ENCODE data around the gene SMIM35.

DNA sequence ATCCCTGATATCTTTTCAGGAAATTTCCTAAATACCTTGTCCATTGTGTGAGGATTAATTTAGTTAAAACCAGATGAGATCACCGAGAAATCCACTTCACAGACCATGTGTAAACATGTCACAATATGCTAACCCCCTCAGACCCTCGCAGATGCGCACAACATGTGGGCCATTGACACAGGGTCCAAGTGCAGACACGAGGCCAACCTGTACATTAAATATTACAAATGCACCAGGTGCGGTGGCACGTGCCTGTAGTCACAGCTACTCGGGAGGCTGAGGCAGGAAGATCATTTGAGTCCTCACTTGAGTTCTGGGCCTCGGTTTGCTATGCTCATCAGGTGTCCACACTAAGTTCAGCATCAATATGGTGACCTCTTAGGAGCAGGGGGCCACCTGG lies 19.8 kb downstream of the SMIM35 start:
- TF ChIP-seq, protein P1, sequence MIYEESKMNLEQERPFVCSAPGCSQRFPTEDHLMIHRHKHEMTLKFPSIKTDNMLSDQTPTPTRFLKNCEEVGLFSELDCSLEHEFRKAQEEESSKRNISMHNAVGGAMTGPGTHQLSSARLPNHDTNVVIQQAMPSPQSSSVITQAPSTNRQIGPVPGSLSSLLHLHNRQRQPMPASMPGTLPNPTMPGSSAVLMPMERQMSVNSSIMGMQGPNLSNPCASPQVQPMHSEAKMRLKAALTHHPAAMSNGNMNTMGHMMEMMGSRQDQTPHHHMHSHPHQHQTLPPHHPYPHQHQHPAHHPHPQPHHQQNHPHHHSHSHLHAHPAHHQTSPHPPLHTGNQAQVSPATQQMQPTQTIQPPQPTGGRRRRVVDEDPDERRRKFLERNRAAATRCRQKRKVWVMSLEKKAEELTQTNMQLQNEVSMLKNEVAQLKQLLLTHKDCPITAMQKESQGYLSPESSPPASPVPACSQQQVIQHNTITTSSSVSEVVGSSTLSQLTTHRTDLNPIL (CRISPR knock-in tag; IDR thresholded peaks at IDR 0.05; ENCODE audit: low read depth) = no peak
- TF ChIP-seq BACH2 (CRISPR knock-in tag; IDR thresholded peaks at IDR 0.05; ENCODE audit: borderline replicate concordance) (no peak), ZC3H10 (CRISPR knock-in tag; IDR thresholded peaks at IDR 0.05) (no peak)

Measured in SK-N-SH treated with all-trans-retinoic acid at 6 μM for 48 hours (cell line).